ENCODE data around the gene SMAP2. TPM values are rescaled to one million over a fixed set of nuclear protein-coding genes. Genes with fewer than 3 reads are reported as not detected.
A peak's percentile ranks its signal among the peaks of the same experiment; 100 is the strongest.
"Not testable (repeated sequence)": the region's sequence is repeated elsewhere in the genome, so short reads cannot be mapped to it uniquely, and the experiment has no call there.

The SMAP2 gene
- total and polyA plus RNA-seq, 8 donors: 7.2 to 26.1 (median 12.3) TPM

DNA sequence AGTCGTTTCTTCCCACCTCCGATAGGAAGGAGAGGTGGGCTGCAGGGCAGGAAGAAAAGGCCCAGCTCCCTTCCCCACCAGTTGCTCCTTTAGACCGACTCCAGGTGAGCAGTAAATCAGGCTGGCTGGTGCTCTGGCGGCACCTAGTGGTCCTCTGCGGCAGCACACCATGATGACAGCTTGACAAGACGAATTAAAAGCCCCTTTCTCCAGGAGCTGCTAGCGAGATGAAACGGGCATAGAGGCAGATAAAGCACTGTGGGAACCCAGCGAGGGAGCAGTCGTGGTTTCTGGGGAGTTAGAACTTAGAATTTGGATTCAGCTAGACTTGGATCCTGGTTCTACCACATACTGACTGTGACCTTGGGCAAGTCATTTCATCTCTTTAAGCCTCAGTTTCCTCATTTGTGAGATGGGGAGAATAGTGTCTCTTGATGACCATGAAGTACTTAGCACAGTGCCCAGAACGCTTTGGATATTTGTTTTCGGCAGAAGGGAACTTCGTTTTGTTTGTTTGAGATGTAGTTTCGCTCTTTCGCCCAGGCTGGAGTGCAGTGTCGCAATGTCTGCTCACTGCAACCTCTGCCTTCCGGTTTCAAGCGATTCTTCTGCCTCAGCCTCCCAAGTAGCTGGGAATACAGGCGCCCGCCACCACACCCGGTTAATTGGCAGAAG, 34.6 kb upstream of the SMAP2 start:
- Histone ChIP-seq H3K27ac (peak overlapping the region in 1 of 4 donors; percentile 37), H3K27me3 (no peaks in the 10 kb centered on the region), H3K9me3 (no peaks in the 10 kb centered on the region), H3K4me1 (no peaks in the 10 kb centered on the region), H3K36me3 (no peaks in the 10 kb centered on the region), H3K4me3 (peak overlapping the region in 1 of 4 donors; percentile 23)
- peak; percentile 93 to 98 (median 98) for ATAC-seq
- 25 to 29% methylated on average over 21 of the region's 21 CpGs for WGBS, 2 donors
- DNase-seq: peak; percentile 64 to 94 (median 87)
- intact Hi-C loops (cut with DNase I): loop anchor here in 1 of 3 donors (5.0 kb wide), 1 partner anchor 187 kb away; no protein-coding TSS in a partner anchor
- TF ChIP-seq, protein P1, sequence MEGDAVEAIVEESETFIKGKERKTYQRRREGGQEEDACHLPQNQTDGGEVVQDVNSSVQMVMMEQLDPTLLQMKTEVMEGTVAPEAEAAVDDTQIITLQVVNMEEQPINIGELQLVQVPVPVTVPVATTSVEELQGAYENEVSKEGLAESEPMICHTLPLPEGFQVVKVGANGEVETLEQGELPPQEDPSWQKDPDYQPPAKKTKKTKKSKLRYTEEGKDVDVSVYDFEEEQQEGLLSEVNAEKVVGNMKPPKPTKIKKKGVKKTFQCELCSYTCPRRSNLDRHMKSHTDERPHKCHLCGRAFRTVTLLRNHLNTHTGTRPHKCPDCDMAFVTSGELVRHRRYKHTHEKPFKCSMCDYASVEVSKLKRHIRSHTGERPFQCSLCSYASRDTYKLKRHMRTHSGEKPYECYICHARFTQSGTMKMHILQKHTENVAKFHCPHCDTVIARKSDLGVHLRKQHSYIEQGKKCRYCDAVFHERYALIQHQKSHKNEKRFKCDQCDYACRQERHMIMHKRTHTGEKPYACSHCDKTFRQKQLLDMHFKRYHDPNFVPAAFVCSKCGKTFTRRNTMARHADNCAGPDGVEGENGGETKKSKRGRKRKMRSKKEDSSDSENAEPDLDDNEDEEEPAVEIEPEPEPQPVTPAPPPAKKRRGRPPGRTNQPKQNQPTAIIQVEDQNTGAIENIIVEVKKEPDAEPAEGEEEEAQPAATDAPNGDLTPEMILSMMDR (IDR thresholded peaks at IDR 0.05): peak; percentile 86 to 95 (median 92)
- FAIRE-seq: no peak

DNA sequence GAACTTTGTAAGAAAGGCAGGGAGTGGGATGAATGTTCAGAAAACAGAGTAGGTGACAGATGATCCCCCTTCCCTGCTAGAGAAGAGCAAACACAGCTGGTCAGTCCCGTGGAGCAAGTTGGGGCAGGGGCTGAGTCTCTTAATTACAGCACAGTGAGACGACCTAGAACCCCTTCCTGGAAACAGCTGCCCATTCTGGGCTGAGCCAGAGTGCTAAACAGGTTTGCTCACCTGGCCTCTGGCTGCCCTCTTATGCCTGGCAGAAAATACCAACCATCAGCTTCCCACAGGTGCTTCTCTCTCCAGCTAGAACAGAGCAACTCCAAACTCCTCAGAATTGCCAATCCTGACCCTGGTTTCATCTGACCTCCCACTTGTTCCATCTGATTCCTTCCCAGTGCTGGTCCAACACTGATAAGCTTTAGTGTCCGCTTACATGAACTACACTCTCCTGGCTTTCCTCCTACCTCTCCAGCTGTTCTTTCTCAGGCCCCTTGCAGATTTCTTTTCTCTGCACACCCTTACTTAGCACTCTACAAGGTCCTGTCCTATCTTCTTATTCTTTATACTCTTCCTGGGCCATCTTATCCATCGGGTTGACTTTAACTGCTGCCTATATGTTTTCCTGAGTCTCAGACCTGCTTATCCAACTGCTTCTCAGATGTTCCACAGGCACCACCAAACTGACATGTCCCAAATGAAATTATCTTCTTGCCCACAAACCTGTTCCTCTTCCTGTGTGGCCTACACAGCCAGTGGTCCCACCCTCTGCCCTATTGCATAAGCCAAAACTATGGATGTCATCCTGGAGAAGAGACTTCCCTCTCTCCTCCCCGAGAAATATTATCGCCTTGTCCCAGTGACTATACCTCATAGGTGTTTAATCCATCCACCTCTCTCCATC, 33.9 kb upstream of the SMAP2 start:
- Histone ChIP-seq H3K4me1 (no peaks in the 10 kb centered on the region), H3K4me3 (no peak overlapping the region), H3K27me3 (no peaks in the 10 kb centered on the region), H3K9me3 (no peaks in the 10 kb centered on the region), H3K27ac (no peak overlapping the region), H3K36me3 (no peaks in the 10 kb centered on the region)
- TF ChIP-seq, protein P1 (IDR thresholded peaks at IDR 0.05): no peak
- DNase-seq (no peak), ATAC-seq (peak in 3 of 4 donors; percentile 17 to 46 (median 33)), FAIRE-seq (no peak)
- 47 to 50% methylated on average over 6 of the region's 6 CpGs for WGBS, 2 donors
- intact Hi-C loops (cut with DNase I): loop anchor here (5.0 to 10.0 kb wide), 3 partner anchors 187 to 195 kb away; no protein-coding TSS in a partner anchor

DNA sequence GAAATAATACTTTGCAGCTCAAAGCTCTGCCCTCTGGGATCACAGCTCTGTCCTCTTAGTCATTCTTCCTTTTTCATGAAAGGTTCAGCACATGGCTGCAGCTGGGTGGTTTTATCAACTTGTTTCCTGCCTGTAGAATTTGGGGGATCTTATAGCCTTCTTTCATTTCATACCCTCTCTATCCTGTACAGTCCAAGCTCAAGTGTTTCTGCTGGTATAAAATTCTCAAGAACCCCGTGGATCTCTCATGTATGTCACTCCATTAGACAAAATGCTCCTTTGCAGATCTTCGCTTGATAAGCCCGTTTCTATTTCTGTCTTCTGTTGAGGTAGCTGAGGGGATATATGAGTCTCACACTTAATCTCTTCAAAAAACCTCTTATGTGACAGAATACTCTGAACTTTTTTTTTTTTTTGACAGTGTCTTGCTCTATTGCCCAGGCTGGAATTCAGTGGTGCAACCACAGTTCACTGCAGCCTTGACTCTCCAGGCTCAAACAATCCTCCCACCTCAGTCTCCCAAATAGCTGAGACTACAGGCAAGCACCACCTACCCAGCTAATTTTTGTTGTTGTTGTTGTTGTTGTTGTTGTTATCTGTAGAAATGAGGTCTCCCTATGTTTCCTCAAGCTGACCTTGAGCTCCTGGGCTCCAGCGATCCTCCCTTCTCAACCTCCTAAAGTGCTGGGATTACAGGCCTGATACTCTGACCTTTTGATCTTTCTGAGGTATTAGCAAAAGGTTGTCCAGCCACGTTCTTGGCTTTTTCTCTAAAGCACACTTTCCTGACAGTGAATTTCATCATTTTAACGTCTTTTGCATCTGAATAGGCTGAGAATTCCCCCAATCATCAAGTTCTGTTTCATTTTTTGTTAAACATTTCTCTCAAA, 31.8 kb upstream of the SMAP2 start:
- no peaks in the 10 kb centered on the region for H3K27me3 ChIP-seq
- H3K36me3 ChIP-seq: no peaks in the 10 kb centered on the region
- no peaks in the 10 kb centered on the region for H3K9me3 ChIP-seq
- DNase-seq: no peak
- intact Hi-C loops (cut with DNase I): loop anchor here in 2 of 3 donors (5.0 to 10.0 kb wide), 2 partner anchors 194 to 197 kb away; no protein-coding TSS in a partner anchor
- TF ChIP-seq, protein P1 (IDR thresholded peaks at IDR 0.05): no peak
- FAIRE-seq: no peak
- 73 to 79% methylated on average over 6 of the region's 6 CpGs for WGBS, 2 donors
- no peak for ATAC-seq
- no peak overlapping the region for H3K4me3 ChIP-seq
- H3K4me1 ChIP-seq: no peaks in the 10 kb centered on the region
- H3K27ac ChIP-seq: no peak overlapping the region

DNA sequence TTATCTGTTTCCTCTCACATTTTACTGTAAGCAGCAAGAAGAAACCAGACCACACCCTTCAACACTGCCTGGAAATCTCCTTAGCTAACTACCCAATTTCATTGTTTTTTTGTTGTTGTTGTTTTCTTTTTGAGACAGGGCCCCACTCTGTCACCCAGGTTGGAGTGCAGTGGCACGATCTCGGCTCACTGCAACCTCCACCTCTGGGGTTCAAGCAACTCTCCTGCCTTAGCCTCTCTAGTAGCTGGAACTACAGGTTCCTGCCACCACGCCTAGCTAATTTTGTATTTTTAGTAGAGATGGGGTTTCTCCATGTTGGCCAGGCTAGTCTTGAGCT, 31.2 kb upstream of the SMAP2 start:
- not testable (repeated sequence) for H3K27ac ChIP-seq, H3K36me3 ChIP-seq, ATAC-seq, H3K9me3 ChIP-seq, FAIRE-seq, H3K4me1 ChIP-seq, DNase-seq, H3K4me3 ChIP-seq, H3K27me3 ChIP-seq
- WGBS, 2 donors: 91 to 93% methylated on average over 3 of the region's 3 CpGs
- intact Hi-C loops (cut with DNase I): loop anchor here in 2 of 3 donors (5.0 to 10.0 kb wide), 2 partner anchors 195 to 198 kb away; no protein-coding TSS in a partner anchor
